ENCODE results near the gene N4BP2.

N4BP2 gene

DNA sequence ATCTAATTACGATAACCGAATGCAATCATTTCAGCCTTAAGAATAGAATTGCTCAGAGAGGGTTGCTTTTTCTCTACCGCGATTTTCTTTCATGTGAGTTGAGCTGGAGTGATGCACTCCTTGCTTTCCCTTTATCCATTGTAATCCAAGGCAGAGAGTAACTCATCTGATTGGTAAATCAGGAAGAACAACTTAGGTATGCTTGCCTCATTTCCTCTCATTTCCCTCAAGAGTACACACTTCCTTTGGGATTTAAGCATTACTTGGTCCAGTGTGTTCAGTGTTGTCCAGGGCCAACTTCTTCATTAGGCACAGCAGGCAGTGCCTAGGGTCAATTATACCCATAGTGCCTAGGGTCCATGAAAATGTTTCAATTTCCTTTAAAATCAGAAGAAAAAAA lies 15.7 kb upstream of the N4BP2 start:
- H3K36me3 ChIP-seq (ENCODE audit: insufficient read depth, low read length) = no peaks in the 10 kb centered on the region
- no peaks in the 10 kb centered on the region for H3F3A ChIP-seq (ENCODE audit: insufficient read depth, low read length)
- H3K9me3 ChIP-seq (ENCODE audit: low read length) = no peaks in the 10 kb centered on the region
- no peak overlapping the region for H2AFZ ChIP-seq (ENCODE audit: low read length)
- no peaks in the 10 kb centered on the region for H3K27me3 ChIP-seq (ENCODE audit: insufficient read depth, low read length)
- no peaks in the 10 kb centered on the region for H3K79me2 ChIP-seq (ENCODE audit: insufficient read depth, low read length)
- no peak overlapping the region for H3K27ac ChIP-seq (ENCODE audit: low read depth, low read length, poor library complexity, severe bottlenecking)
- TF ChIP-seq, protein P1, sequence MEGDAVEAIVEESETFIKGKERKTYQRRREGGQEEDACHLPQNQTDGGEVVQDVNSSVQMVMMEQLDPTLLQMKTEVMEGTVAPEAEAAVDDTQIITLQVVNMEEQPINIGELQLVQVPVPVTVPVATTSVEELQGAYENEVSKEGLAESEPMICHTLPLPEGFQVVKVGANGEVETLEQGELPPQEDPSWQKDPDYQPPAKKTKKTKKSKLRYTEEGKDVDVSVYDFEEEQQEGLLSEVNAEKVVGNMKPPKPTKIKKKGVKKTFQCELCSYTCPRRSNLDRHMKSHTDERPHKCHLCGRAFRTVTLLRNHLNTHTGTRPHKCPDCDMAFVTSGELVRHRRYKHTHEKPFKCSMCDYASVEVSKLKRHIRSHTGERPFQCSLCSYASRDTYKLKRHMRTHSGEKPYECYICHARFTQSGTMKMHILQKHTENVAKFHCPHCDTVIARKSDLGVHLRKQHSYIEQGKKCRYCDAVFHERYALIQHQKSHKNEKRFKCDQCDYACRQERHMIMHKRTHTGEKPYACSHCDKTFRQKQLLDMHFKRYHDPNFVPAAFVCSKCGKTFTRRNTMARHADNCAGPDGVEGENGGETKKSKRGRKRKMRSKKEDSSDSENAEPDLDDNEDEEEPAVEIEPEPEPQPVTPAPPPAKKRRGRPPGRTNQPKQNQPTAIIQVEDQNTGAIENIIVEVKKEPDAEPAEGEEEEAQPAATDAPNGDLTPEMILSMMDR (IDR thresholded peaks at IDR 0.05; ENCODE audit: low read length) = no peak
- TF ChIP-seq EZH2 (IDR thresholded peaks at IDR 0.05; ENCODE audit: borderline replicate concordance, low read length) = no peak
- H4K20me1 ChIP-seq (ENCODE audit: insufficient read depth, low read length) = no peaks in the 10 kb centered on the region
- no peak overlapping the region for H3K4me2 ChIP-seq (ENCODE audit: low read length)
- H3K4me1 ChIP-seq (ENCODE audit: insufficient read depth, low read length, severe bottlenecking) = no peaks in the 10 kb centered on the region
- H3K4me3 ChIP-seq (ENCODE audit: low read depth, low read length, poor library complexity, severe bottlenecking) = no peak overlapping the region
- no peak overlapping the region for H3K9ac ChIP-seq (ENCODE audit: low read length)
- H3K9me2 ChIP-seq (ENCODE audit: low read depth, low read length) = no peaks in the 10 kb centered on the region

DNA sequence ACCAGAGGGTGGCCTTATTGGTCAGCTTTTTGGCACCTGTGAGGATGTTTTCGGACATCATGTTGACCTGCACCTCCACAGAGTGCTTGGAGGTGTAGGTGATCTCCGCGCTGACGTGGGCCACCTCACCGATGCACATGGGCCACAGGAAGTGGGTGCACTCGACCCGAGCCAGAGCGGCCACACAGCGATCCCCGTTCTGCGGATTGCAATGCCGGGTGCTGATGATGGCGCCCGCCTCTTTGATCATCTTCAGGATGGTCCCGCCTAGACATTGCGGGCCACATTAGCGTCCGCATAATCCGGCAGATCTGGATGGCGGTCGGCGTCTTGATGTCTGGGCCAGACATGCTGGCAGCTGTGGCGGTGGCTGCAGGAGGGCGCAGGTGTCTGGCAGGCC lies 12.9 kb upstream of the N4BP2 start:
- Histone ChIP-seq H3K4me1 (ENCODE audit: insufficient read depth, low read length, severe bottlenecking) (peaks cover 6% of the 10 kb centered on the region), H3K4me3 (ENCODE audit: low read depth, low read length, poor library complexity, severe bottlenecking) (no peak overlapping the region), H3K27ac (ENCODE audit: low read depth, low read length, poor library complexity, severe bottlenecking) (no peak overlapping the region), H3F3A (ENCODE audit: insufficient read depth, low read length) (no peaks in the 10 kb centered on the region), H4K20me1 (ENCODE audit: insufficient read depth, low read length) (no peaks in the 10 kb centered on the region), H3K9me3 (ENCODE audit: low read length) (no peaks in the 10 kb centered on the region), H2AFZ (ENCODE audit: low read length) (no peak overlapping the region), H3K27me3 (ENCODE audit: insufficient read depth, low read length) (no peaks in the 10 kb centered on the region), H3K4me2 (ENCODE audit: low read length) (no peak overlapping the region), H3K79me2 (ENCODE audit: insufficient read depth, low read length) (no peaks in the 10 kb centered on the region), H3K9ac (ENCODE audit: low read length) (no peak overlapping the region), H3K9me2 (ENCODE audit: low read depth, low read length) (no peaks in the 10 kb centered on the region), H3K36me3 (ENCODE audit: insufficient read depth, low read length) (no peaks in the 10 kb centered on the region)
- no peak for TF ChIP-seq EZH2 (IDR thresholded peaks at IDR 0.05; ENCODE audit: borderline replicate concordance, low read length)
- TF ChIP-seq, protein P1 (IDR thresholded peaks at IDR 0.05; ENCODE audit: low read length) = no peak

DNA sequence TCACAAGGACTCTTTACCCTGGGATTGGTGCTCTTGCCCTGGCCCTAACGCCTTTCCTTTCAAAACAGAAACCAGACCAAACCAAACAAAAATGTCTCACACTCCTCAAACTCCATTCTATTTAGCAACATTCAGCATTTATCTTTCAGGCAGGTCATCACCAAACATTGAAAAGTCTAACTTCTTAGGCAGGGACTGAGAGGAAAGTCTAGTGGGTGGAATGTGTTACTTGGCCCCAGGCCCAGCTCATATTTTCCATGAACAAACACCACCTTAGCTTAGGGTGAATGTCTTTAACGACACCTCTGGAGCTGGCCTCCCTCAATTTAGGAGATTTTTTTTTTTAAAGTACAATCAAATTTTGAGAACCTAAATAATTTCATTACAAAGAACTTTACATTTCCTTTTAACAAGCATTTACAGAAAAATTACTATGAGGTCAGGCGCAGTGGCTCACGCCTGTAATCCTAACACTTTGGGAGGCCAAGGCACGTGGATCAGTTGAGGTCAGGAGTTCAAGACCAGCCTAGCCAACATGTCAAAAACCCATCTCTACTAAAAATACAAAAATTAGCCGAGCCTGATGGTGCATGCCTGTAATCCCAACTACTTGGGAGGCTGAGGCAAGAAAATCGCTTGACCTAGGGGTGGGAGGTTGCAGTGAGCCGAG lies 10.2 kb upstream of the N4BP2 start:
- Histone ChIP-seq H4K20me1 (ENCODE audit: insufficient read depth, low read length) (no peaks in the 10 kb centered on the region), H3K79me2 (ENCODE audit: insufficient read depth, low read length) (no peaks in the 10 kb centered on the region), H3K9me3 (ENCODE audit: low read length) (no peaks in the 10 kb centered on the region), H3K9ac (ENCODE audit: low read length) (no peak overlapping the region), H3K4me3 (ENCODE audit: low read depth, low read length, poor library complexity, severe bottlenecking) (no peak overlapping the region), H3K27ac (ENCODE audit: low read depth, low read length, poor library complexity, severe bottlenecking) (no peak overlapping the region), H3F3A (ENCODE audit: insufficient read depth, low read length) (no peaks in the 10 kb centered on the region), H3K27me3 (ENCODE audit: insufficient read depth, low read length) (no peaks in the 10 kb centered on the region), H2AFZ (ENCODE audit: low read length) (no peak overlapping the region), H3K4me2 (ENCODE audit: low read length) (no peak overlapping the region), H3K36me3 (ENCODE audit: insufficient read depth, low read length) (no peaks in the 10 kb centered on the region), H3K9me2 (ENCODE audit: low read depth, low read length) (no peaks in the 10 kb centered on the region), H3K4me1 (ENCODE audit: insufficient read depth, low read length, severe bottlenecking) (peaks cover 6% of the 10 kb centered on the region)
- TF ChIP-seq, protein P1 (IDR thresholded peaks at IDR 0.05; ENCODE audit: low read length) = no peak
- TF ChIP-seq EZH2 (IDR thresholded peaks at IDR 0.05; ENCODE audit: borderline replicate concordance, low read length) = no peak

All from OCI-LY1 (cell line).